Endothelial cell of hepatic sinusoid (primary cell): ENCODE data around the gene SPTAN1.
"Not testable (repeated sequence)": the region's sequence is repeated elsewhere in the genome, so short reads cannot be mapped to it uniquely, and the experiment has no call there.

ENCODE experiments used
- in situ Hi-C: cut with HindIII; loops from 2 replicates; pipeline ENCODE4 v1.10.0; 2017; ENCODE audit warnings: low sequenced_read_pairs

The SPTAN1 gene

DNA sequence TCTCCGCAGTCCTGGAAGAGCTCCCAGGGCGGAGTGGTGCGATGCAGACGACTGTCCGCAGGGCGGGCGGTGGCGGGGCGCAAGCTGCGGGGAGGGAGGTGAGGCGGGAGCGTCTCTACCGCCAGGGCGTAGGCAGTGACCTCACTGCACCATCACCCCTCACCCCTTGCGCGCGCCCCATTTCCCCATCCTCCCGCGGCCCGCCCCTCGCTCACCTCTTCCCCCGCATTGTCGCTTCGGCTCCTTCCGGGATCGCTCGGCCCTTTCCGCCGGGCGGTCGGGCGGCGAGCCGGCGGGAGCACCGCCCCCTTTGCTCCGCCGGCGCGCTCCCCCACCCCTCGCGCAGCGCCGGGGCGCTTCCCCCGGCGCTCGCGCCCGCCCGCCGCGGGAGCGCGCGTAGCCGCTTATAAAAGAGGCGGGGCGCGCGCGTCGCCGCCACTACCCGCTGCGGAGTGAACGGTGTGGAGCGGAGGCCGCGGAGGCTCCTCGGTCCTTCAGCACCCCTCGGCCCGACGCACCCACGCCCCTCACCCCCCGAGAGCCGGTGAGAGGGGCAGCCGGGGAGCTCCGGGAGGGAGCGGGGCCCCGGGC, at the start of gene SPTAN1:
TSS of gene SPTAN1 (plus strand) at position 435 of the 591 bp plus-strand sequence. CDS start 14,154 bp downstream, outside the sequence.
- in situ Hi-C loops: loop anchor here (5.0 kb wide), 1 partner anchor 95 kb away; the partner anchor contains the start of gene ODF2

DNA sequence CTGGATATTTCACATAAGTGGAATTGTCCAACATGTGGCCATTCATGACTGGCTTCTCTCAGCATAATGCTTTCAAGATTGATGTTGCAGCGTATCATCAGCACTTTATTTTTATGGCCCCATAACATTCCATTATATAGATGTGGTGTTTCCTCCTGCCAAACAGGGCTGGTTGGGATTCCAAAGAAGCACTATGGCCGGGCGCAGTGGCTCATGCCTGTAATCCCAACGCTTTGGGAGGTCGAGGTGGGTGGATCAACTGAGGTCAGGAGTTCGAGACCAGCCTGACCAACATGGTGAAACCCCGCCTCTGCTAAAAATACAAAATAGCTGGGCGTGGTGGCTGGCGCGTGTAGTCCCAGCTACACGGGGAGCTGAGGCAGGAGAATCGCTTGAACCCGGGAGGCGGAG, 49.0 kb upstream of the SPTAN1 start:
- in situ Hi-C loops: not testable (repeated sequence)

DNA sequence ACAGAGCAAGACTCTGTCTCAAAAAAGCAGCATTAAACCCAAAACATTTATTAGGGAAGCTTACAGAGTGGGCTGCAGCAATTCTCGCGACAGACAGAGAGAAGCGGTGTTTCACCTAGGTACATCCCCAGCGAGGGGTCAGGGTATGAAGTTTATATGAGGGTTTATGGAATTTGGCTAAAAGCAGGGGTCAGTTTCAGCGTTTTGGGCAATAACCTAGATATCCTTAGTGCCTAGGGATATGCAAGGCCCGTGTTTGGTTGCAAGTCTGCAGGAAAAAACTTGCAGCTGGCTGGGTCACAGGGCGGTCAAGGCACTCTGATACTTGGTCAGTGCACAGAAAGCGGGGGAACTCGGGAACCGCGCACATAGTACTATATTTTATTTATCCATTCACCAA, 48.5 kb upstream of the SPTAN1 start:
- in situ Hi-C loops: no loop called here

DNA sequence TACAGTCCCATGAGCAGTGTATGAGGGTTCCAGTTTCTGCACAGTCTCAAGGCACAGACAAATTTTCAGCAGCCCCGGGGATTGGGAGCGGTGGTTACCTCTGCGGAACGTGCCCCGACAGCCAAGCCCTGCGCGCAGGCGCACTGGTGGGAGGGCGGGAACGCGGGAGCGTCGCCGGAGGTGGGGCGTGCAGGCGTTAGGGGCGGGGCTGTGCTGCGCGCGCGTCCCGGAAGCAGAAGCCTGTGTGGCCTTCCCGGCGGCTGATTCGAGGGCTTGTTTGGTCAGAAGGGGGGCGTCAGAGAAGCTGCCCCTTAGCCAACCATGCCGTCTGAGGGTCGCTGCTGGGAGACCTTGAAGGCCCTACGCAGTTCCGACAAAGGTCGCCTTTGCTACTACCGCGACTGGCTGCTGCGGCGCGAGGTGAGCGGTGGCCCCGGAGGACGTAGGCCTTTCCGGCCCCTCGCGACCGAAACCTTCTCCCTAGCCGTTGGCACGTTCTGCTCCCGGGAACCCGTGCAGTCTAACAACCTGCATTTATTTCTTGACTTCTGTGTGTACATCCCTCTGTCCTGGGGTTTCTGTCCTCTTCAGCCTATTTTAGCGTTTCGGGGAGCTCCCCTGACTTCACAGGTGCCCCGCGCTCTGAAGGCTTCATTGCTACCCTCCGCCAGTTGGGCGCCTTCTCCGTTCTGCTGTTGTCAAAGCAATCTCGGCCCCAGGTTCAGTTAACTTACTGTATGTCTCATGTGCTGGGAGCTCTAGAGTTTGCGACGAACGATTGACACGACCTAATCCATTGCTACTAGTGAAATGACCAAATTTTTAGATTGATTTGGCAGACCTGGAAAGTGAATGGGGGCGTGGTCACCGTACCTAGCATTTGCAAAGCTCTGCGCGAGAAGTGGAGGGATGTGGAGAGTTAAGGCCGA, 47.6 kb upstream of the SPTAN1 start, which contains the start of gene GLE1:
TSS of gene GLE1 (plus strand) at position 235 of the 929 bp plus-strand sequence. CDS start at position 322, 87 bp downstream.
- in situ Hi-C loops: no loop called here

DNA sequence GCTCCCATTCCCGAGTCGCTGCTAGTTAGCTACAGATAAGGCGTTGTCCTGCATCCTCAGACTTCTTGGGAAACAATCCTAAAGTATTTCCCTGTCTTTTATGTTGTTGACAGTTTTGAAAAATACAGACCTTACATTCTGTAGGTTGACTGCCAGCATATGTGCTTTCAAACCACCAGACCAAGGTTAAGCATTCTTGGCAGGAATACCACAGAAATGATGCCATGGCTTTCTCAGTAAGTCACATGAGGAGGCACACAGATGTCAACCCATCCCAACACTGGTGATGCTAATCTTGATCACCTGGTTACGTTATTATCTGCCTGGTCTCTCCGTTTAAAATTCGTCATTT, 47.0 kb upstream of the SPTAN1 start:
- in situ Hi-C loops: no loop called here

DNA sequence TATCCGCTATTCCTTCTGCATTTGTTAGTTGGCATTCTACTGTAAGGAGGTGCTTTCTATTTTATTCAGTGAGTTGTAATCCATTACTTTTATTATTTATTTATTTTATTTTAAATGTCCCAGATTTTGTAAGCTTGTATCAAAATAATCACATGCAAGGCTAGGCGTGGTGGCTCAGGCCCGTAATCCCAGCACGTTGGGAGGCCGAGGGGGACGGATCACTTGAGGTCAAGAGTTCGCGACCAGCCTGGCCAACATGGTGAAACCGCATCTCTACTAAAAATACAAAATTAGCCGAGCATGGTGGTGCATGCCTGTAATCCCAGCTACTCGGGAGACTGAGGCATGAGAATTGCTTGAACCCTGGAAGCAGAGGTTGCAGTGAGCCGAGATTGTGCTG, 46.5 kb upstream of the SPTAN1 start:
- in situ Hi-C loops: not testable (repeated sequence)

DNA sequence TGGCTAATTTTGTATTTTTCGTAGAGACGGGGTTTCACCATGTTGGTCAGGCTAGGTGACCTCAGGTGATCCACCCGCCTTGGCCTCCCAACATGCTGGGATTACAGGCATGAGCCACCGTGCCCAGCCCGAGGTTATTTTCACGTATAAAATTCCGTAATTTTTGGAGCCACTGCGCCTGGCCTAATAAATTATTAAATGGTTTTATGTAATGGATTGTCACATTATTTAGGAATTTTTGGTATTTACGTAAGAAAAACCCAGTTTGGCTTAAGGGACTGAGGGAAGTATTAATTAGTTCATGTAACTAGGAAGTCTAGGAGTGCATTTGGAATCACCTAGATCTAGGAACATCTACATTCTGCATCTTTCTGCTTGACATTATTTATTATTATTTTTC, 39.6 kb upstream of the SPTAN1 start:
- in situ Hi-C loops: no loop called here

DNA sequence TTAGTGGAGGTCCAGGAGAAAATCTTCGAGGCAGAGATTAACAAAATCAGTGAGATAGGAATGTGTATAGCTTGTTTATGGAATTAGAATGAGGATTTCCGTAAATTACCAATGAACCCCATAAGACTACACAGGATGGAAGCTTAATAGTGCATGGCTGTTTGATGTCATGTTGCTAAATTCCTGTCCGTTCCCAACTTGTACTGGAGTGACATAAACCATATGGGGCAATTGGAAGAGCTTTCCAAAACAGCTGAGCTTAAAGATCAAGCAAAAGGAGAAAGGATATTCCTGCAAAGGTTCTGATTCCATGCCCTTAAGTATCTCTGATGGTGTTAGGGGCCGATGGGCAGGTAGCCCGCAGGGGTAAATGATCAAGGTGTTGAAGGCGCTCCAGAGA, 30.4 kb upstream of the SPTAN1 start:
- in situ Hi-C loops: no loop called here

DNA sequence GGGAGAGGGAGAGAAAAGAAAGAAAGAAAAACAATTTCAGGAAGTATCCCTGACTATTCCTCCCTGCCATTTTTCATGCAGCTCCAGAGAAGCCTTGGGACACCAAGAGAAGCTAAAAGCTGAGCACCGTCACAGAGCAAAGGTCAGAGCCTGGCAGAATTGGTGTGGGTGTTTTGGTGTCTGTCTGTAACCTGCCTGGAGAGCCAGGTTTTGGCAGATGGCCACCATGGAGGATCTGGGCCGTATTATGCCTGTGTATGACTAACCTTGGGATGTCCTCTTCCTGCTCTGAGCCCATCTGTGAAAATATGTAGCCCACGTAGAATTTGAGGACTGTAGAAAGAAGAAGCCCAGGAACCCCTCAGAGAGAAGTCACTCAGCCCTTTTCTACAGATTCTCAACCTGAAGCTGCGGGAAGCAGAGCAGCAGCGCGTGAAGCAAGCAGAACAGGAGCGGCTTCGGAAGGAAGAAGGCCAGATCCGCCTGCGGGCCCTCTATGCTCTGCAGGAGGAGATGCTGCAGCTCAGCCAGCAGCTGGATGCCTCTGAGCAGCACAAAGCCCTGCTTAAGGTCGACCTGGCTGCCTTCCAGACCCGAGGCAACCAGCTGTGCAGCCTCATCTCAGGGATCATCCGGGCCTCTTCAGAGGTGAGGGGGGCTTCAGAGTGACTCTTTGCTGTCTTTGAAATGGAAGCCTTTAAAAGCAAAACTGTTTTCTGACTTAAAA, 29.0 kb upstream of the SPTAN1 start:
- in situ Hi-C loops: no loop called here

DNA sequence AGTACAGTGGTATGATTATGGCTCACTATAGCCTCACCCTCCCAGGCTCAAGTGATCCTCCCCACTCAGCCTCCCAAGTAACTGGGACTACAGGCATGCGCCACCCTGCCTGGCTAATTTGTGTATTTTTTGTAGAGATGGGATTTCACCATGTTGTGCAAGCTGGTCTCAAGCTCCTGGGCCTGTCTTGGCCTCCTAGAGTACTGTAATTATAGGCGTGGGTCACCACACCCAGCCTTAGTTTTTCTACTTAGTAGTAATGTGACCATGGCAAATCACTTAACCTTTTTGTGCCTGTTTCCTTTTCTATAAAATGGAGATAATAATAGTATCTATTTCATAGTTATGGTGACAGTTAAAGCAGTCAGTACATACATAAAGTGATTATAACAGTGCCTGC, 25.7 kb upstream of the SPTAN1 start:
- in situ Hi-C loops: no loop called here

DNA sequence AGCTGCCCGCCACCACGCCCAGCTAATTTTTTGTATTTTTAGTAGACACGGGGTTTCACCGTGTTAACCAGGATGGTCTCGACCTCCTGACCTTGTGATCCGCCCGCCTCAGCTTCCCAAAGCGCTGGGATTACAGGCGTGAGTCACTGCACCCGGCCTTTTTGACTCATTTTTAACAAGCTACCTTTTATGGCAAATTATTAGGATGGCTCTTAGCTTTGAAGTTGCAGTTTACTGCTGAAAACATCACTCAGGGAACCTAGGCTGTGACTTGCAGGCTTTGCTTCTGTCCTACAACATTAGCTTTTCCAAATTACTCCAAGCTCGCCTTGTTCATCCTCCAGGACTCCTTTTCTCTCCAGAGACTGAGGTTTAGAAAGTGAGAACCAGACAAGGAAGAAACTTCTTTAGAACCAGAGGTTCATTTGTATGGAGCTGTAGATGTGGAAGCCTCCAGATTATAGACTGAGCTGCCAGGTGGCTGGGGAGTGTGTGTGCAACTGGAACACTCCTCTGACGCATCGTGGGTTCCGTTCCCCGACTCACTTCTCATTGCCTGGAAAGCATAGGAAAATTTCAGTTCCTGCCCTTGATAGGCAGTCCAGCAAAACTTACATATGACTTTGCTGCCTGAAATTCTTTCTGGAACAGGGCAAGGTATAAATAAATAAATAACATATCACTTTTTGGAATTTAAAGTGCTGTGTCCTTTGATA, 23.8 kb upstream of the SPTAN1 start:
- in situ Hi-C loops: no loop called here

DNA sequence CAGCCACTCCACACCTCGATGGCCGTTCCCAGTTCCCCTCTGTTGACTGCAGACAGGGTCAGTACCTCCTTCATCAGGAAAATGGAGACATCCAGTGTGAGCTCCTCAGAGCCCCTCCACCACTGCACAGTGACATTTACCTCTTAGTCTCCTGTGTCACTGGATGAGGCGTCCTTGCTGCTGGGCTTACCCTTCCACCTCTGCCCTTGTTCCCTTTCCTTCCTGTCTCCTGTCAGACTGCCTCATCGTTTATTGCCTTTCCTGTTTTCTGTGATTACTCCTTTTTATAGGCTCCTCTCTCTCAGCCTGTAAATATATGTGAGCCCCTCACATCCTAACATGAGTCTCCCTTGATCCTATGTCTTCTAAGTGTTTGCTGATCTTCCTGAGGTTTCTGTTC, 23.2 kb upstream of the SPTAN1 start:
- in situ Hi-C loops: no loop called here

DNA sequence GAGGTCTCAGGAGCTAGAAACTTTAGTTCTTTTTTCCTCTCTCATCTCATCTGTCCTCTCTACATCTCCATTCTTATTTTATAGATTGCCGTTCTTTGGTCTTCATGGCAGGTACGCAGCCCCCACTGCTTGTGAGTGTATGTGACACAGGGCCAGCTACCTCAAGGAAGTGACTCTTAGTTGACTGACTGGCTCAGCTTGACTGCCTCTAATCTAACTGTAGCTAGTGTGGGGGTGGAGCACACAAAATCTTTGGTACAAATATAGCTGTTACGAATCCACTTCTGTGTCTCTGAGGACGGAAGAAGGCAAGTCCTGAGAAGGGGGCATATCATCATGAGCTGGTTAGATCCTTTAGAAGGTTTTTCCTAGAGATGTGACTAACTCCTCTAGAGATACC, 19.8 kb upstream of the SPTAN1 start:
- in situ Hi-C loops: no loop called here

DNA sequence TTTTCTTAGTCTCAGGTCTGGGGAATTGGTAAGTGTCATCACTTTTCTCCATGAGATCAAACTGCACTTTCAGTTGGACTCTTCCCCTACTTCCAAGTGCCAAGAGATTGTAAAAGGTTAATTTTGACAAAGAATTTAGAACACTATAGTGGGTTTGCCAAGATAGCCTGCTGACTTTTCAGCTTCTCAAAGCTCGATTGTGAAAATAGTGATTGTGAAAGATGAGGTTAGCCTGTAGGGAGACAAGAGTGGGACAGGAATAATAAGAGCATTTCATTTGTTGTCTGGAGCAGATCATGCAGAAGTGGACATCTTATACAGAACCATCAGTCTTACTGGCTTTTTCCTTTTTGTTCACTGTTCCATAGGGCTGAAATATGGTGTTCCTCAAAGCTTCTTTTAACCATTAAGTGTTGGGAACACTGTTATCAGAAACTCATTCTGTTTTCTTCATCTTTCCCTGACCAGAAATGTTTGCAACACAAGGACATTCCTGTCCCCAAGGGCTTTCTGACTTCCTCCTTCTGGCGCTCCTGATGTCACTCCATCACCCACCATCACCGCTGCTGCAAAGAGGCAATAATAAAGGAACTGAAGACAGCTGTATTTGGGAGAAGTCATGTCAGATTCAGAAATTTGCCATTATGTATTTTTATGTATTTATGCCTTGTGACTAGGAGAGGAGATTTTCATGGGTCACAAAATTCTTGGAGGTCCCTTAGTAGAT, 11.6 kb upstream of the SPTAN1 start:
- in situ Hi-C loops: no loop called here

DNA sequence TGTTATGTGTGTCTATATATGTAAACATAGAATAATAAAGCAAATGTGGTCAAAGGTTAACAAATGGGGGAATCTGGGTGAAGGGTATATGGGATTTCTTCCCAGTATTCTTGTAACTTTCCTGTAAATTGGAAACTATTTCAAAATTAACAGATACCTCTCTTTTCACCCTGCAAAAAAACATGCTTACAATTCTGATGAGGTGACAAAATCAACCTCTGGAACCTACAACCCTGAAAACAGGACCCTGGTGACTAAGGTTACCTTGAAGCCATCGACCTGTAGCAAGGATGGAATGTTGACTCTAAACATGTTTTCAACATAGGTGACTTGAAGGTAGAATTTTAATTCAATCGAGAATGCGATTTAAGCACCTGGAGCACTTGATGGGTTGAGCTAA, 5.9 kb upstream of the SPTAN1 start:
- in situ Hi-C loops: no loop called here

DNA sequence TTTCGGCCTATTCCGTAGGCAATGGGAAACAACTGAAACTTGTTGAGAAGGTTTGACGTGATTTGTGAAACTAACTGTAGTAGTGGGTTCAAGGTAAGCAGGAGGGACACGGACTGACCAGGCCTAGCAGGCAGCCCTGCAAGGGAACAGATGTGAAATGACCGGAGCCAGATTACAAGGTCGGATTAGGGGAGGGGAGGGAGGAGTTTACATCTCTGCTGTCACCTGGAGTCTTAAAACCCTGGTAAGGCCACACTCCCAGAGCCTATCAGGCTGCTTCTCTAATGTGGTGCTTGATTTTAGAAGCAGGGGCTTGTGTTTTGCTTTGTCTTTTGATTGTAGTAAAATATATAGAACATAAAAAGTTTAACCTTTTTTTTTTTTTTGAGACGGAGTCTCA, 3.5 kb upstream of the SPTAN1 start:
- in situ Hi-C loops: no loop called here

DNA sequence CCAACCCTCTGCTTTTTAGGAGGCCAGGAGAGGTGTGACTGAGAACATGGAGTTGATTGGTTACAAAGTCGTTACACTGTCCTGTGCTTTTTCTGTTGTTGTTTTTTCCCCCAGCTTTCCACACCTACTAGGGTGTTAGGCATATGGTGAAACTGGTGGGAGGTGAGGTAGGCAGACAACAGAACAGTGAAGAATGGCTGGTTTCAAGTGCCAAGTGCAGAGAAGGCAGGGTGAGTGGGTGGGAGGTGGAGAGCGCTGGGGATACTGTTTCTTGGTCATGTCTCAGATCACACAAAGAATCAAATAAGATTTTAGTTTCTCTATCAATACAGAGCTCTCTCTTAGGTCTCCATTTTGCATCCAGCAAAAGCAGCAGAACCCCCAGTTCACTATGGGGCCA, 2.2 kb upstream of the SPTAN1 start:
- in situ Hi-C loops: loop anchor here (5.0 kb wide), 1 partner anchor 93 kb away; the partner anchor contains the start of gene ODF2

DNA sequence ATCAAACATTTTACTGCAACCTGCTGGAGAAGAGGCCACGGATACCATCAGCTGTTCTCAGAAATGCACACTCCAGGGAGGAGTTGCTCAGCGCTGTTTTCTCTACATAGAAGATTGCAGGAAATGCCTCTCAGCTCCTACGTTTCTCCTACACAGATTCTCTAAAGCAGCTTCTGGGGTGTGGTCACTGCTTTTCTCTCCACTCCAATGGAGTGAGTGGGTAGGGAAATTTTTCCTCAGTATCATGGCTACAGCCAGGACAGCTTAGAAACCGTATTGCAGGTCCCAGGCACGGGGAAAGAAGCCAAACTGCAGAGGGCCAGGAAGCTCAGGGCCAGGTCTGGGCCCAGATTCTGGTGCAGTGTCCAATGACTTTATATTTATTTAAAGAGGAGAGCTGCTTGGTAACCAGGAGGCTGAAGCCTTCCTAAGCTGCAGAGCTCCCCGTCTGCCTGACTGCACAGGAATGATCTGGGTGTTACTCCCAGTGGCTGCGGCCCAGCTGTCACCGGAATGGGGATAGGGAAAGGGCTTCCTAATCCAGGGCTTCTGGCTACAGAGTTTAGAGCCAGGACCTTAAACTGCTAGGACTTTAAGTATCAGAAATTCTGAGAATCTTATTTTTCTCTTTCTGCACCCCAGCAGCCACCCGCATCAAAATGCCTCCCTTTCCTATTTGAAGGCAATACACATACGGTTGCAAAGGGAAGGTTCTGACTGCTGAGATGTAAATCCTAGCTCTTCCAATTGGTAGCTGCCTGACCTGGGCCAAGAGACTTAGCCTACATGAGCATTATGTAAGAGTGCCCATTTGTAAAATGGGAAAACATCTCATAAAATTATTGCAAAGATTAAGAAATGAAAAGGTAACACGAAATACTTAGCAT, 1.4 kb upstream of the SPTAN1 start:
- in situ Hi-C loops: loop anchor here (5.0 kb wide), 1 partner anchor 94 kb away; the partner anchor contains the start of gene ODF2

DNA sequence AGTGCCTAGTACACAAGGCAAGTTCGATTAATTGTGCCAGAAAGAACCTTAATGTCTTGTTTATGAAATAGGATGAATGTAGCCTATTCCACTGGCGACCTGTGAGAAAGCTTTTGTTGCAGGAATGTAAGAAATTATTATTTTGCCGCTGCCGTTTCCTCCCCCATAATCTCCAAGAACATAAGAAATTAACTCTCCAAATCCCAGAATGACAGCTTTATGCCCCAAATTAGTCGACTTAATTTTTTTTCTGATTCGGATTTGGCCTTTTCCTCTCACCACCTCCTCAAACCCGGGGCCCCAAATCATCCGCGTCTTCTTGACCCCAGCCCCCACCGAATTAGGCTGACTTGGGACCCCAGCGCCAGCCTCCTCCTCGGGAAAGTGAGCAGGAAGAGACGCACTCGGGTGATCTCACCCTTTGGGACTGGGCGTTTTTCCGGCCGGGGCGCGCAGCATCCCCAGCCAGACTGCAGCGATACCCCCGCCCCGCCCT, 682 bp upstream of the SPTAN1 start:
- in situ Hi-C loops: loop anchor here (5.0 kb wide), 1 partner anchor 94 kb away; the partner anchor contains the start of gene ODF2
